NCI-H1092 treated with DMSO at 0.1 percent for 48 hours (cell line): Measurements from ENCODE around the gene S1PR1.
"Not testable (repeated sequence)": the region's sequence is repeated elsewhere in the genome, so short reads cannot be mapped to it uniquely, and the experiment has no call there.

Experiments used
- DNase-seq: peaks from one replicate; lab custom pipeline; 2025; lab: John Stamatoyannopoulos, UW

S1PR1 gene

DNA sequence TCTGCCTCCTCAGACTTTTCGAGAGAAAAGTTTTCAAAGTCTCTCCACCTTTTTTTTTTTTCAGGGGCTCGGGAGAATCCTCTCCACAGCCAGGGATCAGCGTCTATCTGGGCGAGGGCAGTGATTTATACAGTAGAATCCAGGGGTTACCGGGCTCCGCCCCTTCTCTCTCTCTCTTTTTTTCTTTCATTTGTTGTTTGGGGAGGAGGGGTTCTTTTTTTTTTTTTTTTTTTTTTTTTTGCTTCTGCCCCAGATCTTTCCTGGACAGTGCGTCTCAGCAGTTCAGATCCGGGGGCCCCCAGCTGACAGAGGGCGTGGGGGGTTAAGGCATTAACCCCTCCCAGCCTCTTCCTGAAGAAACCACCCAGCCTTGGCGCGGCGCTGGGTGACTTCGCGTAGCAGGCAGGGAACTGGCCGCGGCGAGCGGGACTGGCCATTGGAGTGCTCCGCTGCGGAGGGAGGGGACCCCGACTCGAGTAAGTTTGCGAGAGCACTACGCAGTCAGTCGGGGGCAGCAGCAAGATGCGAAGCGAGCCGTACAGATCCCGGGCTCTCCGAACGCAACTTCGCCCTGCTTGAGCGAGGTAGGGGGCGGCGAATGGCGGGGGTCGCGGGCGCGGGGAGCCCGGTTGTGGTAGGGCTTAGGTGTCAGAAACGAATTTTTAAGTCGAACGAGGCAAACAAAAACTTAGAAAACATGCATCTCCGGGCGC lies at the start of gene S1PR1:
TSS of gene S1PR1 (plus strand) at position 504 of the 713 bp plus-strand sequence. CDS start 1,966 bp downstream, outside the sequence.
- peak; percentile 31 for DNase-seq

DNA sequence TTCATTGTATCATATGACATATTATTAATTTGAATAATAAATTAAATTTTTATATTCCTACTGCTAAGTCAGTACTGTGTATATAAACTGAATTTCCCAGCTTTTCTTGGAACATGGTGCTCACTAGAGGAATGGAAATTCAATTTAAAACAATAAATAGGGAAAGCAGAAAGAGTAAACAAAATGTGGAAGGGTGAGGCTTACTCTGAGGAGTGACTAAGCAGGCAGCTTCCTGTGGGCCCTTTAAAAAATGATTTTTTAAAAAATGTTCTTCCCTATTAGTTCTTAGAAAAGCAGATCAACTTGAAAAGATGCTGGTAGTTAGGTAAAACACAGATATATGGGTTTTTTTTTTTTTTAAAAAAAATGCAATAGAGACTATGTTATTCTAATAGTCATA lies 49.5 kb upstream of the S1PR1 start:
- no peak for DNase-seq

GRCh38 chr1:101188331-101188730 lies 48.5 kb upstream of the S1PR1 start:
- no peak for DNase-seq

DNA sequence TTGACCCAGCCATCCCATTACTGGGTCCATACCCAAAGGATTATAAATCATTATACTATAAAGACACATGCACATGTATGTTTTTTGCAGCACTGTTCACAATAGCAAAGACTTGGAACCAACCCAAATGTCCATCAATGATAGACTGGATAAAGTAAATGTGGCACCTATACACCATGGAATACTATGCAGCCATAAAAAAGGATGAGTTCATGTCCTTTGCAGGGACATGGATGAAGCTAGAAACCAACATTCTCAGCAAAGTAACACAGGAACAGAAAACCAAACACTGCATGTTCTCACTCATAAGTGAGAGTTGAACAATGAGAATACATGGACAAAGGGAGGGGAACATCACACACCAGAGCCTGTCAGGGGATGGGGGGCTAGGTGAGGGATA lies 47.9 kb upstream of the S1PR1 start:
- DNase-seq: not testable (repeated sequence)

- no peak for DNase-seq
Measured at GRCh38 chr1:101190441-101190840, 46.4 kb upstream of the S1PR1 start.

- DNase-seq: no peak
Measured at GRCh38 chr1:101191049-101191448, 45.8 kb upstream of the S1PR1 start.

- DNase-seq: no peak
Measured at GRCh38 chr1:101193733-101194169, 43.1 kb upstream of the S1PR1 start.

DNA sequence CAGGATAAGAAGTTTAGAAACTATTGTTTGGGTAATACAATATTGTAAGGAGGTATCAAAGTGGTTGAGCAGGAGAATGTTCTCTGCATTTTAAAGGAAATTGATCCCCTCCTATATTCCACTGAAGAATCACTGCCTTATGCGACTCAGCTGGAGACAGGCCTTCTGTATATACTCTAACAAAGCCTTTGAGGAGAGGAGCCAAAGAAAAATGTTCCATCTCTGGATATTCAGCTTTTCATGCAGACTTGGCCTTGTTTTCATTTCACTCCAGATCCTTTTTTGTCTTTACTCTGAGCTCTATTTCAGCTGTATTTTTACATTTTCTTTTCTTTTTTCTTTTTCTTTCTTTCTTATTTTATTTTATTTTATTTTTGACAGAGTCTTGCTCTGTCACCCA lies 42.1 kb upstream of the S1PR1 start:
- no peak for DNase-seq

- no peak for DNase-seq
Measured at GRCh38 chr1:101196668-101197067, 40.2 kb upstream of the S1PR1 start.

GRCh38 chr1:101198842-101199636 lies 37.8 kb upstream of the S1PR1 start:
- DNase-seq: no peak

DNA sequence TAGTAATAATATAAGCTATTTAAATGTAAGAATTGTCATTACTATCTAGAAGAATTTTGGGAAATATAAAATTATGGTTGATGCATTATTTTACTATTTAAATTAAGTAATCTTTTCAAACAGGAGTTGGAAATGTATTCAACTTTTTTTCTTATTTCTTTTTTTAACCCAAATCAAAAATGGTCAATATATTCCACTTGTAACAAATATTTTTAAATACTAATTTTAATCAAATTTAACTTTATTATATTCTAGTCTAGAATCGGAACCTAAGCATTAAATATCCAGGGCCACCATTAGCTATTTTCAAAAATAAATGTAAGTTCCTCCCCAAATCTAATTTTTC lies 37.2 kb upstream of the S1PR1 start:
- DNase-seq: no peak

- no peak for DNase-seq
Measured at GRCh38 chr1:101200513-101200912, 36.3 kb upstream of the S1PR1 start.

DNA sequence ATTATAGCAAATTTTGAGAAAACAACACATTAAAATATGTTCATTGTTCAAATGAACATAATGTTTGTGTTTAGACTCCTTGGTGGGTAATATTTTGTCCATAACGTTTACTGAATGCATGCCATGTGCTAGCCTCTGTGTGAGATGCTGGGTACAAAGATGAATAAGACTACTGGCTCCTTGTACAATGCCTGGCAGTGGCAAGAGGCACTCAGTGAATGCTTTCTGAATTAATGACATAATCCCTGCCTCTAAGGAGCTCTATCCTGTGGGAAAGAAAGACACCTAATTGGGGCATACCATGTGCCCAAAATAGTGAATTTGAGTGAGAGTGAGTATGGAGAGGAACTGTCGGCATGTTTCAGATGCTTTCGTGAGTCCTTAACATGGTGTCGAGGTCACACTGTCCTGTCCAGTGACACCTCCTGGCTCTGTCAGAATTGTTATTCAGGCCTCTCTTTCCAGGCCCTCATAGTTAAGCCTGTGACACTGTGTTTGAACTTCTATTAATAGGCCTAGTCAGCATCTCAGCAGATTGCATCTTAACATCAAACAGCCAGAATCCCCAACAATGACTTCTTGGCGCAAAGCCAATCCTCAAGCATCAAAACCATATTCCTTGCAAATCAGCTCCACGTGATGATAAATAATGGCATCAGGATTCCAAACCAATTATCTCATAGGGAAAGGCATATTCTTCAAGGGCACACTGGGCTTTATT lies 32.8 kb upstream of the S1PR1 start:
- peak; percentile 39 for DNase-seq

GRCh38 chr1:101205457-101205856 lies 31.4 kb upstream of the S1PR1 start:
- no peak for DNase-seq

DNA sequence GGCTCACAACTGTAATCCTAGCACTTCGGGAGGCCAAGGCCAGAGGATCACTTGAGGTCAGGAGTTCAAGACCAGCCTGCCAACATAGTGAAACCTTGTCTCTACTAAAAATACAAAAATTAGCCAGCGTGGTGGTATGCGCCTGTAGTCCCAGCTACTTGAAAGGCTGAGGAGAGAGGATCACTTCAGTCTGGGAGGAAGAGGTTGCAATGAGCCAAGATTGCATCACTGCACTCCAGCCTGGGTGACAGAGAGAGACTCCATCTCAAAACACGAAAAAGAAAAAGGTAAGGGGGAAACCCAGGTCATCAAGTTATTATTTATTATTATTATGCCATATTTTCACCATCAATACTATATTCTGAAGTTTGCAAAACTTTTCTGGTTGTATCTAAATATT lies 30.7 kb upstream of the S1PR1 start:
- DNase-seq: not testable (repeated sequence)

GRCh38 chr1:101207271-101207670 lies 29.5 kb upstream of the S1PR1 start:
- not testable (repeated sequence) for DNase-seq

- DNase-seq: no peak
Measured at GRCh38 chr1:101207891-101208290, 28.9 kb upstream of the S1PR1 start.

- DNase-seq: no peak
Measured at GRCh38 chr1:101215363-101216011, 21.3 kb upstream of the S1PR1 start.

DNA sequence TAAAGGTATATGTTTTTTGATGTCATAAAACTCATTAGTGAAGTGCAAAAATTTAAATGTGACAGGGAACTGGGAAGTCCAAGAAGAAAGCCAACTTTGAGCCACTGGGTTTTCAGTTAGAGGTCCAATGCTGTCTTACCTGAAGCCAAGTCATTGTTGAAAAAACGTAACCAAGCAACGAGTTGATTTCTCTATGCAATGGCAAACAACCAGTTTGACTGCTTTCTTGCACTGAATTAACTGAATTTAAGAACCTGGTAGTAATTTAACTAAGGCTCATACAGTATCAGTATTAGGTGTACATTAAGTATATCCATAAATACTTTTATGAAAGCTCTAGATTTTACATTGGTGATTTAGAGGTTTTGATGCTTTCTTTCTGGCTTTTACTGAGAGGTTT lies 20.2 kb upstream of the S1PR1 start:
- DNase-seq: no peak

GRCh38 chr1:101217148-101217547 lies 19.7 kb upstream of the S1PR1 start:
- DNase-seq: no peak

DNA sequence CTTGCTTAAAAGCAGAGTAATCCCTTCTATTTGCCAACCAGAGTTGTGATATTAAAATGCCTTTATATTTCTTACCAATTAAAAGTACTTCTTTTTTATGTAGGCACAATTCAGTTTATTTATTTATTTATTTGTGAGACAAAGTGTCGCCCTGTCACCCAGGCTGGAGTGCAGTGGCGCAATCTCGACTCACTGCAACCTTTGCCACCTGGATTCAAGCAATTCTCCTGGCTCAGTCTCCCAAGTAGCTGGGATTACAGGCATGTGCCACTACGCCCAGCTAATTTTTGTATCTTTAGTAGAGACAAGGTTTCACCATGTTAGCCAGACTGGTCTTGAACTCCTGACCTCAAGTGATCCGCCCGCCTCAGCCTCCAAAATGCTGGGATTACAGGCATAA lies 17.9 kb upstream of the S1PR1 start:
- not testable (repeated sequence) for DNase-seq
